ENCODE data around the gene KDELR3. TPM values are rescaled to one million over a fixed set of nuclear protein-coding genes. Genes with fewer than 3 reads are reported as not detected.

KDELR3 gene
- total RNA-seq, 1 donor from 2014 or later = 127 TPM

- peaks cover 34% of the 10 kb centered on the region for H3K27me3 Mint-ChIP-seq (ENCODE audit: low read depth)
- no peak overlapping the region for H3K27ac Mint-ChIP-seq (ENCODE audit: unreplicated experiment)
- no peaks in the 10 kb centered on the region for H3K36me3 Mint-ChIP-seq (ENCODE audit: low read depth)
- no peak for DNase-seq (ENCODE audit: low spot score)
- no peak for TF ChIP-seq CTCF (IDR thresholded peaks at IDR 0.05)
- peak overlapping the region; percentile 49 for H3K4me3 Mint-ChIP-seq (ENCODE audit: unreplicated experiment)
- H3K4me1 Mint-ChIP-seq (ENCODE audit: low read depth) = peaks cover 14% of the 10 kb centered on the region
- no peaks in the 10 kb centered on the region for H3K9me3 Mint-ChIP-seq (ENCODE audit: low read depth)
These were observed 10.8 kb upstream of the KDELR3 start for GRCh38 chr22:38456841-38457699.

GRCh38 chr22:38460426-38460840 is 7.5 kb upstream of the KDELR3 start:
- TF ChIP-seq CTCF (IDR thresholded peaks at IDR 0.05) = no peak
- Mint-ChIP-seq H3K27me3 (ENCODE audit: low read depth) (peaks cover 23% of the 10 kb centered on the region), H3K4me3 (ENCODE audit: unreplicated experiment) (no peak overlapping the region), H3K9me3 (ENCODE audit: low read depth) (no peaks in the 10 kb centered on the region), H3K4me1 (ENCODE audit: low read depth) (peaks cover 10% of the 10 kb centered on the region), H3K36me3 (ENCODE audit: low read depth) (no peaks in the 10 kb centered on the region), H3K27ac (ENCODE audit: unreplicated experiment) (no peak overlapping the region)
- no peak for DNase-seq (ENCODE audit: low spot score)

GRCh38 chr22:38461057-38461413 is 6.9 kb upstream of the KDELR3 start:
- no peak for DNase-seq (ENCODE audit: low spot score)
- H3K27me3 Mint-ChIP-seq (ENCODE audit: low read depth) = peaks cover 23% of the 10 kb centered on the region
- no peaks in the 10 kb centered on the region for H3K9me3 Mint-ChIP-seq (ENCODE audit: low read depth)
- TF ChIP-seq CTCF (IDR thresholded peaks at IDR 0.05) = no peak
- peaks cover 10% of the 10 kb centered on the region for H3K4me1 Mint-ChIP-seq (ENCODE audit: low read depth)
- no peak overlapping the region for H3K27ac Mint-ChIP-seq (ENCODE audit: unreplicated experiment)
- H3K36me3 Mint-ChIP-seq (ENCODE audit: low read depth) = no peaks in the 10 kb centered on the region
- H3K4me3 Mint-ChIP-seq (ENCODE audit: unreplicated experiment) = peak overlapping the region; percentile 65

DNA sequence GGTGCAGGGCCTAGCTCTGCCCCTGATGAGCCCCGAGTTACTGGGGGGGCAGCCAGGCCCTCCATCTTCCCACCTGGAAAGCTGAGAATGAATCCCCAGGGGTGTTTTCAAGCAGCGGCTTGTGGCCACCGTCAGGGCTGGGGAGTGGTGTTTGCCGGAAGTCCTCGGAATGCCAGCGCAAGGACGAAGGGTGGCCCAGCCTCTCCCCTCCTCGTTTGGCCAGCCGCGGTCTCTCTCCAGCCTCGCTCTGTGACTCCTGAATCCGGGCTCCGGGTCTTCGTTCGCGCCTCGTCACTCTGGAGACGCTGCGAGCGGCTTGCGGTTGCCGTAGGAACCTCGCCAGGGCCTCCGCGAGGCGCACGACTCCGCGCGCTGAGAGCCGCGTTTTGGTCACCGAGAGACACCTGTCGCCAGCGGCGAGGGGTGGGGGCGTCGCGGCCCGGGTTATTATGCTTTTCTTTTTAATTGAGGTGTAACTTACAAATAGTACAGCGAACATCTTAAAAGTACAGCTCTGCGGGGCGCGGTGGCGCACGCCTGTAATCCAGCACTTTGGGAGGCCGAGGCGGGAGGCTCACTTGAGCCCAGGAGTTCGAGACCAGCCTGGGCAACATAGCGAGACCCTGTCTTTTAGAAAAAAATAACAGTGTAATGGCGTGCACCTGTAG is 6.3 kb upstream of the KDELR3 start:
- peak overlapping the region; percentile 65 for H3K4me3 Mint-ChIP-seq (ENCODE audit: unreplicated experiment)
- DNase-seq (ENCODE audit: low spot score) = peak; percentile 90
- H3K27ac Mint-ChIP-seq (ENCODE audit: unreplicated experiment) = peak overlapping the region; percentile 36
- peaks cover 9% of the 10 kb centered on the region for H3K4me1 Mint-ChIP-seq (ENCODE audit: low read depth)
- no peak for TF ChIP-seq CTCF (IDR thresholded peaks at IDR 0.05)
- H3K27me3 Mint-ChIP-seq (ENCODE audit: low read depth) = peaks cover 21% of the 10 kb centered on the region
- no peaks in the 10 kb centered on the region for H3K36me3 Mint-ChIP-seq (ENCODE audit: low read depth)
- H3K9me3 Mint-ChIP-seq (ENCODE audit: low read depth) = no peaks in the 10 kb centered on the region

DNA sequence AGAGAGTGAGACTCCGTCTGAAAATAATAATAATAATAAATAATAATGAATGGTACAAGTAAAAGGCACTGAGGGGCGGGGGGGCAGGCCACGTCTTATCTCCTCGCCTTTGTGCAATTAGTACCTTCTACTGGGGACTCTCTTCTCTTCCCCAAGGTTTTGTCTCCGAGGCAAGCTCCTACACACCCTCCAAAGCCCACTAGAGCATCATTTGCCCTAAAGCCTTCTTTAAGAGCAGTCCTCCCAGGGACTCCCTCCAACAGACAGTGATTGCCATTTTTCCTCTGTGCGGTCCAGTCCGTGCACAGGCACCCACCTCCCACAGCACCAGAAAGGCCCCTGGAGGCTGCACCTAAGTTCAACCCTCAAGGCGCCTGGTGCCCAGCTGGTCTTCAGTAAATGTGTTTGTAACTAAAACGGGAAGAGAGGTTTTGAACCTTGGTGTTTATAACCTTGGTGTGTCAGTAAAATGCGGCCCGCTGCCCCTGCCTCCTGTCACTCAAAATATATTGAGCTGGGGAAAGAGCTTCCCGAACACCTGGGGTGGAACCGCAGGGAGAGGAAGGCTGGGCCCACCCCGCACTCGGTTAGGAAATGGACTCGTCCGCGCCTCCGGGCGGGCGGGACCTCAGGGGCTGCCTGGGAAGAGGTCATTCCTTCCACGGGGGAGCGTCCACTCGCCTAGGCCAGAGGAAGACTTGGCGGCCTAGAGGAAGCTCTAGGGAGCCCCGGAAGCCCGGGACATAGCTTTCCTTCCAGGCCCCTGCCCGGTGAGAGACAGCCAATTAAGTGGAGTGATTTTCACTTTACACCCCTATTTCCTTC is 4.7 kb upstream of the KDELR3 start:
- peaks cover 18% of the 10 kb centered on the region for H3K4me1 Mint-ChIP-seq (ENCODE audit: low read depth)
- peak; percentile 89 for DNase-seq (ENCODE audit: low spot score)
- H3K27me3 Mint-ChIP-seq (ENCODE audit: low read depth) = peaks cover 13% of the 10 kb centered on the region
- H3K9me3 Mint-ChIP-seq (ENCODE audit: low read depth) = no peaks in the 10 kb centered on the region
- TF ChIP-seq CTCF (IDR thresholded peaks at IDR 0.05) = no peak
- no peaks in the 10 kb centered on the region for H3K36me3 Mint-ChIP-seq (ENCODE audit: low read depth)
- no peak overlapping the region for H3K27ac Mint-ChIP-seq (ENCODE audit: unreplicated experiment)
- no peak overlapping the region for H3K4me3 Mint-ChIP-seq (ENCODE audit: unreplicated experiment)

Data from chondrocyte (in vitro differentiated cells).